Pancreas (tissue), 10 donors: ENCODE measurements around the gene HNRNPUL2. TPM values are rescaled to one million over a fixed set of nuclear protein-coding genes. Genes with fewer than 3 reads are reported as not detected.

ENCODE experiments used
- ATAC-seq, 4 donors: fragments of 200-7000 bp; cut with Tn5 transposase; one replicate each; pipeline versions ENCODE4 v1.8.0 to v1.9.1; 2020; ENCODE audit warnings: mild to moderate bottlenecking in 4 of 4, moderate library complexity in 4 of 4
- DNase-seq, 6 donors: peaks; one replicate each; pipeline ENCODE4 v3.0.0-alpha.2; 2020
- FAIRE-seq: peaks from 2 replicates; lab custom pipeline; 2012; peaks lifted over from hg19 to GRCh38; lab: Jason Lieb, UNC
- H3K27ac ChIP-seq, 4 donors: fragments of 200-600 bp; sonication (generic); 1 replicate in 3 of 4; 2 replicates in 1 of 4; pipeline versions ENCODE4 v1.5.0 to v1.8.0; 2020
- H3K27me3 ChIP-seq, 4 donors: fragments of 200-600 bp; one replicate each; pipeline ENCODE4 v1.8.0; 2021
- H3K36me3 ChIP-seq, 3 donors: fragments of 200-600 bp; sonication (generic) in 1 of 3; one replicate each; pipeline versions ENCODE4 v1.5.0 to v1.8.0; 2020 to 2021
- H3K4me1 ChIP-seq, 3 donors: fragments of 200-600 bp; one replicate each; pipeline ENCODE4 v1.8.0; 2021
- H3K4me3 ChIP-seq, 4 donors: fragments of 200-600 bp; sonication (generic) in 2 of 4; one replicate each; pipeline versions ENCODE4 v1.5.0 to v1.8.0; 2020 to 2021
- H3K9me3 ChIP-seq, 4 donors: fragments of 200-600 bp; one replicate each; pipeline ENCODE4 v1.8.0; 2021
- WGBS, 2 donors: extraction: QIAGEN DNeasy Blood & Tissue Kit; methylation state at CpG; one replicate each; pipeline ENCODE4 v1.1.7; 2013; 5-methylcytosine and 5-hydroxymethylcytosine counted together
- intact Hi-C, 3 donors: fragments of 100-400 bp; cut with DNase I; formaldehyde crosslinking; loops; one replicate each; pipeline versions ENCODE4 v1.11.1 to v1.14.2; 2022
- polyA plus RNA-seq, 2 donors: library from polyadenylated mRNA; stranded (reverse); fragments of 200-250 nt; gene quantifications; one replicate each; pipeline ENCODE4 v1.2.3, GENCODE V29; 2013
- total RNA-seq, 6 donors: library from RNA; stranded (reverse); fragmentation: NEBNext Ultra II Directional in 4 of 6; extraction: Animal tissue kit (Norgen Biotek cat#: 25700) in 4 of 6; gene quantifications; one replicate each; pipeline versions ENCODE4 v1.2.1 to v1.2.4, GENCODE V29; 2021 to 2023
- TF ChIP-seq, protein P1 (sequence below), 4 donors: fragments of 200-600 bp; sonication (generic) in 3 of 4; IDR thresholded peaks; one replicate each; pipeline versions ENCODE4 v1.5.0 to v1.8.0; 2021; ENCODE audit warnings: antibody characterized with exemption in 4 of 4
- donor health status: healthy with polysubstance abuse.
- donor health status: DM: no; HTN: no; CAD: no; lungs with moderate emphysema.
- donor health status: DM: no; HTN: no; CAD: no.
- donor health status: control.
- donor health status: control.
- donor health status: Bipolar disorder and iron deficiency.
- donor health status: DM: yes; HTN: yes; CAD: no.
- donor health status: DM: no; HTN: no; CAD: no.
- donor health status: DM: no; HTN: no; CAD: no.
- donor health status: DM: yes; HTN: yes; CAD: no.

The HNRNPUL2 gene
- total and polyA plus RNA-seq, 8 donors: 17.5 to 26.2 (median 18.6) TPM

DNA sequence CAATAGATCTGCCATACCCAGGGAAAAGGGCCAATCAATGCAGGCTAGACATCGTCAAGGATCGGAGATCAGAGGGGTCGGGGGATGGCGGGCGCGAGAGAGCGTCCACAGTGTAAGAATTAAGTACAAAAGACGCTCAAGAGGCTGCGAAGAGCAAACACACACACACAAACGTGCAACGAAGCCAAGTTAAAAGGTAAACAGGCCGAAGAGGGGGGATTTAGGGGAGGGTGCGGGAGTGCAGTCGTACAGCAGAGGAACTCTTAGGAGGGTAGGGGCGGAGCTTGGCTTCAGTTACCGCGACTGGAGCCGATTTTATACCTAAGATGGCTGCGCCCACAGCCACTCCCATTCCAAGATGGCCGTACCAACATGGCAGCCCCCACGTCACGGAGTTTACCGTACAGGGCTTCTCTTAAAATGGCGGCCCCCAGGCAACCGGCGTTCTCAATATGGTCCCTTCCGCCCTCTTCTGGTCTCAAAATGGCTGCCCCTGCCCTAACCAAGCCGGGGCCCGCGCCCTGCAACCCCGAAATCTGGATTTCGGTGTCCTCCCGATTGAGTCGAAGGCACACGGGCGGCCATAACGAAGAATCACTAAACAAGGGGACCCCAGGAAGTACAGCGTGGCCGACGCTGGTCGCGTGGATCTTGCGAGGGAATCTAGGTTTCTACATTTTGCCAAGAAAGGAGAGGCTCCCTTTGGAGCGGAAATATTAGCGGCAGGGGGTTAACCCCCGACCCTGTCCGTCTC, 17.8 kb downstream of the HNRNPUL2 start:
- Histone ChIP-seq H3K27me3 (no peaks in the 10 kb centered on the region), H3K9me3 (no peaks in the 10 kb centered on the region), H3K27ac (peak overlapping the region; percentile 75 to 96 (median 88)), H3K4me3 (peak overlapping the region; percentile 38 to 52 (median 42)), H3K36me3 (no peaks in the 10 kb centered on the region), H3K4me1 (peaks cover 43 to 67% (median 50%) of the 10 kb centered on the region in 3 donors)
- peak; percentile 68 to 81 (median 76) for ATAC-seq
- TF ChIP-seq, protein P1, sequence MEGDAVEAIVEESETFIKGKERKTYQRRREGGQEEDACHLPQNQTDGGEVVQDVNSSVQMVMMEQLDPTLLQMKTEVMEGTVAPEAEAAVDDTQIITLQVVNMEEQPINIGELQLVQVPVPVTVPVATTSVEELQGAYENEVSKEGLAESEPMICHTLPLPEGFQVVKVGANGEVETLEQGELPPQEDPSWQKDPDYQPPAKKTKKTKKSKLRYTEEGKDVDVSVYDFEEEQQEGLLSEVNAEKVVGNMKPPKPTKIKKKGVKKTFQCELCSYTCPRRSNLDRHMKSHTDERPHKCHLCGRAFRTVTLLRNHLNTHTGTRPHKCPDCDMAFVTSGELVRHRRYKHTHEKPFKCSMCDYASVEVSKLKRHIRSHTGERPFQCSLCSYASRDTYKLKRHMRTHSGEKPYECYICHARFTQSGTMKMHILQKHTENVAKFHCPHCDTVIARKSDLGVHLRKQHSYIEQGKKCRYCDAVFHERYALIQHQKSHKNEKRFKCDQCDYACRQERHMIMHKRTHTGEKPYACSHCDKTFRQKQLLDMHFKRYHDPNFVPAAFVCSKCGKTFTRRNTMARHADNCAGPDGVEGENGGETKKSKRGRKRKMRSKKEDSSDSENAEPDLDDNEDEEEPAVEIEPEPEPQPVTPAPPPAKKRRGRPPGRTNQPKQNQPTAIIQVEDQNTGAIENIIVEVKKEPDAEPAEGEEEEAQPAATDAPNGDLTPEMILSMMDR (IDR thresholded peaks at IDR 0.05): no peak
- FAIRE-seq: no peak
- peak; percentile 88 to 98 (median 97) for DNase-seq
- 6 to 7% methylated on average over 46 to 47 of the region's 47 CpGs for WGBS, 2 donors
- intact Hi-C loops: no loop called here

DNA sequence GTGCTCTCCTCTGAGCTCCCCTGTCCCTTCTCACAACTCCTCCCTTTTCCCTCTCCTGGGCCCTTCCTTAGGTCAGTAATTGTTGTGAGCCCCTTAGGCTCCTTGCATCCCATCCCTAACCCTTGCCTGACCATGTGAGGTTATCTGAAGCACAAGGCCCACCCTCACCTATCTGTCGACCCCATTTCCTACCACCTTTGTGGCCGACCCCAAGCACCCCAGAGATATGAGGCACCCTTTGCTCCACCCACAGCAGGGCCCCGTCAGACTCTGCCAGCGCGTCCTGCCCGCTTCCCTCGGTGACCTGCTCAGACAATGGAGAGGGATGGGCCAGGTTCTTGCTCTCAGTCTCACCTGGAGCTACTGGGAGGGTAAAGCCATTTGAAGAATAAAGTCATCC, 18.5 kb downstream of the HNRNPUL2 start:
- DNase-seq: peak in 5 of 6 donors; percentile 47 to 74 (median 52)
- Histone ChIP-seq H3K27me3 (no peaks in the 10 kb centered on the region), H3K4me3 (peak overlapping the region in 3 of 4 donors; percentile 39 to 52 (median 46)), H3K36me3 (no peaks in the 10 kb centered on the region), H3K27ac (peak overlapping the region; percentile 75 to 96 (median 88)), H3K9me3 (no peaks in the 10 kb centered on the region), H3K4me1 (peaks cover 37 to 61% (median 44%) of the 10 kb centered on the region in 3 donors)
- TF ChIP-seq, protein P1 (IDR thresholded peaks at IDR 0.05): no peak
- peak in 2 of 4 donors; percentile 3 to 5 for ATAC-seq
- no peak for FAIRE-seq
- intact Hi-C loops: no loop called here
- WGBS, 2 donors: 5 to 7% methylated on average over 7 of the region's 7 CpGs

GRCh38 chr11:62708392-62708791, 18.9 kb downstream of the HNRNPUL2 start:
- intact Hi-C loops: no loop called here
- ATAC-seq (no peak), FAIRE-seq (no peak), DNase-seq (peak in 2 of 6 donors; percentile 29 to 37)
- Histone ChIP-seq H3K27ac (peak overlapping the region; percentile 75 to 96 (median 88)), H3K4me1 (peaks cover 33 to 57% (median 40%) of the 10 kb centered on the region in 3 donors), H3K36me3 (no peaks in the 10 kb centered on the region), H3K9me3 (no peaks in the 10 kb centered on the region), H3K4me3 (peak overlapping the region in 2 of 4 donors; percentile 46 to 52), H3K27me3 (no peaks in the 10 kb centered on the region)
- TF ChIP-seq, protein P1 (IDR thresholded peaks at IDR 0.05): no peak
- WGBS, 2 donors: 55 to 69% methylated on average over 4 to 5 of the region's 5 CpGs

DNA sequence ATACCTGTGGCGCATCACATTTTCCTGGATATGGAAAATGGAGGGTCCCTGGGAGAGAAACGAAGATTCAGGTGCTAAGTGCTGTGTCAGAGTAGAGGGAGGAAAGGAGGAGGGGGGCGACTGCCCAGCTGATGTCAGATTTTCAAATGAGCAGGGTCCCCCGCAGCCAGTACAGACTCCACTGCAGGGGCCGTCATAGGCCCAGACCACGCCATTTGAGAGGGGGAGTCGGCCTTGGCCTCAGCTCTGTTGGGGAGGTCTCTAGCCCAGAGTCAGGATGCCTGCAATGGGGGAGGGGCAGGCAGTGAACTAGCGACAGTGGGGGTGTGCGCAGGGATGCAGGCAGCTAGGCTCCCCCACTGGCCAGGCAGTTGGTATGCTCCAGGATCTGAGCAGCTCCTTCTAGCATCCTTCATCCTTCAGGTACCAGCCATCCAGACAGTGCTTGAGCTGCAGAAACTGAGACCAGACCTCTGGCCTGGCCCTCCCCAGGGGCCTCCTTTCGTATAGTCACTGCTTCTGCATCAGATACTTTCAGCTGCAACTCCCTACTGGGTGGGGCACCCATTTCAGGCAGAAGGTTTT, 19.9 kb downstream of the HNRNPUL2 start, which contains the start of the genes BSCL2 and GNG3:
Gene BSCL2, minus strand, starts transcription at position 148 of the 585 bp plus-strand sequence. CDS start 229 bp downstream, outside the sequence.
Gene GNG3, plus strand, starts transcription at position 400 of the 585 bp plus-strand sequence. CDS start 620 bp downstream, outside the sequence.
- peak in 5 of 6 donors; percentile 34 to 74 (median 41) for DNase-seq
- H3K4me1 ChIP-seq: peaks cover 31 to 47% (median 32%) of the 10 kb centered on the region in 3 donors

More for the DNA sequence above, 19.9 kb downstream of the HNRNPUL2 start, which contains the start of the genes BSCL2 and GNG3:
- TF ChIP-seq, protein P1 (IDR thresholded peaks at IDR 0.05): no peak
- no peaks in the 10 kb centered on the region for H3K36me3 ChIP-seq
- intact Hi-C loops: no loop called here
- H3K9me3 ChIP-seq: no peaks in the 10 kb centered on the region
- no peak for FAIRE-seq
- 76% methylated on average over 10 of the region's 10 CpGs for WGBS, 2 donors
- H3K4me3 ChIP-seq: peak within 1 kb of the TSS; percentile 36 to 73 (median 56)
- ATAC-seq: no peak
- no peaks in the 10 kb centered on the region for H3K27me3 ChIP-seq
- H3K27ac ChIP-seq: peak within 1 kb of the TSS; percentile 56 to 96 (median 88)
